ENCODE data around the gene WSB1.

The WSB1 gene

DNA sequence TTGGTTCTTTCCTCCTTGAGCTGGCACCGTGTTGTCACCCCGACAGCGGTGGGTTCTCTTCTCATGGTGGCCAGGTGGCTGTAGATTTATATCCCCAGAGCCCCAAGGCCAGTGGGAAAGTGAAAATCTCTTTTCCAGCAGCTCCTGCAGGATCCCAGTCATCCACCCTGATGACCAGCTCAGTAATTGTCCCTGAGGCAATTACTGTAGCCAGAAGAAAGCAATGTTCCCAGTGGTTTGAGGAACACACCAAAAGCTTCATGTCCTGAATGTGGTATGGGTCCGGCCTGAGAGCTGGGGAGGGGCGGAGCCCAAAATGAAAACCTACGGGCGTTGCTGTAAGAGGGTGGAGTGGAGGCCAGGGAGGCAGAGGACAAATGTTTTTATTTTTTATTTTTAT, 69.0 kb downstream of the WSB1 start:
- no peak for DNase-seq

DNA sequence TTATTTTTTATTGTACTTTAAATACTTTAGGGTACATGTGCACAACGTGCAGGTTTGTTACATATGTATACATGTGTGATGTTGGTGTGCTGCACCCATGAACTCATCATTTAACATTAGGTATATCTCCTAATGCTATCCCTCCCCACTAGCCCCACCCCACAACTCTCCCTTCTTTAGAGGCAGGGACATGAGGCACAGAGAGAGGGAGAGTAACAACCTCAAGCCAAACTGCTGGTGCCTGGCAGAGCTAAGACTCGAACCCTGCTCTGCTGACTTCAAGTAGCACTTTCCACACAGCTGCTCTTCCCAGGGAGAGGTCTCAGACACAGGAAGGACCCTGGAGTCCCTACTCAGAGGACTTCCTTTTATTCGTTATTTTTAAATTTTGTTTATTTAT, 69.4 kb downstream of the WSB1 start:
- no peak for DNase-seq
